Measurements from ENCODE around the gene LRMDA.

The LRMDA gene

DNA sequence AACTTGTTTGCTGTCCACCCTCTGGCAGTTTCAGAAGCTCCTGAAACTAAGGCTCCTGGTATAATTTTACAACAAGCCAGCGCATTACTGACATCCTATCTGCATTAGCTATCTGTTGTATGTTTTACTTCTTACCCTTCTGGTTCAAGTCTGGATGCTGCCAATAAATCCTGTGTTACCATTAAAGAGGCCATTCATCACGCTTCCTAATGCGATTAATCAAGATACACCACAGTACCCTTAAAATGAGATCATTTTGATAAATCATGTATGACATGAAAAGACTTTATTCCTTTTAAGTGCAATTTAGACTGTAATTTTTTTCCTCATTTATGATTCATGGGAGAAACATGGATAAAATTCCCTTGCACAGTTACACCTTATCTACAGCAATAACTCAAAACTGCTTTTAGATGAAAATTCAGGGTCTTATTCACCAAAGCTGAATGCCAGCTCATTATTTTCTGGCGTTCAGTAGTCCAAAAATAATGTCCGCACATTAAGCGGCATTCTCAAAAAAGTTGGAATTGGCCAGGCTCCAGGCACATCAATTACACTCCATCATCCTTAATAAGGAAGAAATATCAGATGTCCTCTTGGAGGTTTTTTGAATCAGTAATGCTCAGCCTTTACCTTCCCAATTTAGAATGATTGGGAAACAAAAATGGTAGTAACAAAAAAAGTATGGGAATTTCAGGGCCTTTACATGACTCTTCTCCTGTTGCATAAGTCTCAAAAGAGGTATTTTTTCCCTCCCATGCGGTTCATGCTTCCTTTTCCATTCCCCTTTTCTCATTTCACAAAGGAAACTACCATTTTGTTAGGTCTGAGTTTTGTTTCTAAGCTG lies 878.5 kb downstream of the LRMDA start:
- Histone ChIP-seq H3K27ac (ENCODE audit: low read depth, low read length) (no peak overlapping the region), H3K9me3 (ENCODE audit: insufficient read depth, low read length) (no peaks in the 10 kb centered on the region), H3K79me2 (ENCODE audit: insufficient read depth, low read length) (no peaks in the 10 kb centered on the region), H3K36me3 (ENCODE audit: low read length) (no peaks in the 10 kb centered on the region), H4K20me1 (ENCODE audit: low read depth, low read length) (no peaks in the 10 kb centered on the region), H3K27me3 (ENCODE audit: low read length) (no peaks in the 10 kb centered on the region), H3K4me3 (ENCODE audit: insufficient read depth, low read length, poor library complexity, severe bottlenecking) (no peak overlapping the region), H3K4me2 (ENCODE audit: low read depth, low read length, poor library complexity, severe bottlenecking) (no peak overlapping the region), H3F3A (ENCODE audit: insufficient read depth) (no peaks in the 10 kb centered on the region), H3K9ac (ENCODE audit: low read length) (no peak overlapping the region), H3K9me2 (replicated peaks; ENCODE audit: insufficient read depth, low read length) (no peaks in the 10 kb centered on the region), H2AFZ (ENCODE audit: low read depth, low read length, severe bottlenecking) (no peak overlapping the region)
- TF ChIP-seq EZH2phosphoT487 (conservative IDR thresholded peaks at IDR 0.05; ENCODE audit: low read length) = no peak

DNA sequence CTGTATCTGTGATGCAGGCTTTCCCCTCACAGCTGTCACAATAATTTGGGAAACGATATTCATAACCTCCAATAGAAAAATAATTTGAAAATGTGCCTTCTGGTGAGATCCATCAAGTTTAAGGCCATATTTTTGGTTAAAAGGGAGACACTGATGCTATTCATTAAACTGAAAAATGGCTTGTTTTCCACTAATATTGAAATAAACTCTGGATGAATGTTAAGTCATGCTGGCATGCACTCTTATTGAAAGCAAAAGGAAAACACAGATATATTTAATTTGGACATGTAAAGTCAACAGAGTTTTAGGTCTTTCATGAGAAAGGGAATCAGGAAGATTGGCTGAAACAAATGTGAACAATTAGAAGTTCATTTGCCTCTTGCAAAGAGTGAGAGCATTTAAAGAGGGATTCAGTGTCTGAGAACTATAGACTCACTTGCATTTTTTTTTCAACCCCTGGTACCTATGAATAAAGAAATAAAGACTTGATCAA lies 879.2 kb downstream of the LRMDA start:
- H3K4me3 ChIP-seq (ENCODE audit: insufficient read depth, low read length, poor library complexity, severe bottlenecking) = no peak overlapping the region
- H2AFZ ChIP-seq (ENCODE audit: low read depth, low read length, severe bottlenecking) = no peak overlapping the region
- H3K27me3 ChIP-seq (ENCODE audit: low read length) = no peaks in the 10 kb centered on the region
- no peaks in the 10 kb centered on the region for H3K9me2 ChIP-seq (replicated peaks; ENCODE audit: insufficient read depth, low read length)
- no peaks in the 10 kb centered on the region for H3F3A ChIP-seq (ENCODE audit: insufficient read depth)
- no peak for TF ChIP-seq EZH2phosphoT487 (conservative IDR thresholded peaks at IDR 0.05; ENCODE audit: low read length)
- TF ChIP-seq, protein P1, sequence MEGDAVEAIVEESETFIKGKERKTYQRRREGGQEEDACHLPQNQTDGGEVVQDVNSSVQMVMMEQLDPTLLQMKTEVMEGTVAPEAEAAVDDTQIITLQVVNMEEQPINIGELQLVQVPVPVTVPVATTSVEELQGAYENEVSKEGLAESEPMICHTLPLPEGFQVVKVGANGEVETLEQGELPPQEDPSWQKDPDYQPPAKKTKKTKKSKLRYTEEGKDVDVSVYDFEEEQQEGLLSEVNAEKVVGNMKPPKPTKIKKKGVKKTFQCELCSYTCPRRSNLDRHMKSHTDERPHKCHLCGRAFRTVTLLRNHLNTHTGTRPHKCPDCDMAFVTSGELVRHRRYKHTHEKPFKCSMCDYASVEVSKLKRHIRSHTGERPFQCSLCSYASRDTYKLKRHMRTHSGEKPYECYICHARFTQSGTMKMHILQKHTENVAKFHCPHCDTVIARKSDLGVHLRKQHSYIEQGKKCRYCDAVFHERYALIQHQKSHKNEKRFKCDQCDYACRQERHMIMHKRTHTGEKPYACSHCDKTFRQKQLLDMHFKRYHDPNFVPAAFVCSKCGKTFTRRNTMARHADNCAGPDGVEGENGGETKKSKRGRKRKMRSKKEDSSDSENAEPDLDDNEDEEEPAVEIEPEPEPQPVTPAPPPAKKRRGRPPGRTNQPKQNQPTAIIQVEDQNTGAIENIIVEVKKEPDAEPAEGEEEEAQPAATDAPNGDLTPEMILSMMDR (IDR thresholded peaks at IDR 0.05; ENCODE audit: insufficient read depth, low read length, poor library complexity, severe bottlenecking) = no peak
- no peaks in the 10 kb centered on the region for H3K79me2 ChIP-seq (ENCODE audit: insufficient read depth, low read length)
- no peak overlapping the region for H3K4me2 ChIP-seq (ENCODE audit: low read depth, low read length, poor library complexity, severe bottlenecking)
- H3K27ac ChIP-seq (ENCODE audit: low read depth, low read length) = no peak overlapping the region
- H3K9ac ChIP-seq (ENCODE audit: low read length) = no peak overlapping the region
- H4K20me1 ChIP-seq (ENCODE audit: low read depth, low read length) = no peaks in the 10 kb centered on the region
- H3K9me3 ChIP-seq (ENCODE audit: insufficient read depth, low read length) = no peaks in the 10 kb centered on the region
- no peaks in the 10 kb centered on the region for H3K36me3 ChIP-seq (ENCODE audit: low read length)

GRCh38 chr10:76311752-76312636 lies 880.6 kb downstream of the LRMDA start:
- no peaks in the 10 kb centered on the region for H3K79me2 ChIP-seq (ENCODE audit: insufficient read depth, low read length)
- H3K4me2 ChIP-seq (ENCODE audit: low read depth, low read length, poor library complexity, severe bottlenecking) = no peak overlapping the region
- no peak overlapping the region for H3K4me3 ChIP-seq (ENCODE audit: insufficient read depth, low read length, poor library complexity, severe bottlenecking)
- H3K27ac ChIP-seq (ENCODE audit: low read depth, low read length) = no peak overlapping the region
- H3K9me3 ChIP-seq (ENCODE audit: insufficient read depth, low read length) = no peaks in the 10 kb centered on the region
- no peaks in the 10 kb centered on the region for H4K20me1 ChIP-seq (ENCODE audit: low read depth, low read length)
- TF ChIP-seq, protein P1 (IDR thresholded peaks at IDR 0.05; ENCODE audit: insufficient read depth, low read length, poor library complexity, severe bottlenecking) = no peak
- H3F3A ChIP-seq (ENCODE audit: insufficient read depth) = no peaks in the 10 kb centered on the region
- H3K9ac ChIP-seq (ENCODE audit: low read length) = no peak overlapping the region
- H3K27me3 ChIP-seq (ENCODE audit: low read length) = no peaks in the 10 kb centered on the region
- no peaks in the 10 kb centered on the region for H3K9me2 ChIP-seq (replicated peaks; ENCODE audit: insufficient read depth, low read length)
- no peak overlapping the region for H2AFZ ChIP-seq (ENCODE audit: low read depth, low read length, severe bottlenecking)
- no peaks in the 10 kb centered on the region for H3K36me3 ChIP-seq (ENCODE audit: low read length)

Measured in SU-DHL-6 (cell line).